OCI-LY3 (cell line): ENCODE measurements around the gene C9orf85.

Experiments
- CTCF ChIP-seq: fragments of 200-600, 300-600 bp; sonication (generic); IDR thresholded peaks from 2 replicates; pipeline ENCODE4 v1.5.1; 2014; ENCODE audit warnings: antibody characterized with exemption, low read length, low read depth
- EZH2phosphoT487 ChIP-seq: fragments of 200-600 bp; shearing (Covaris generic); IDR thresholded peaks from 2 replicates; pipeline ENCODE4 v1.6.1; 2018; ENCODE audit warnings: antibody characterized with exemption, mixed run types, low read depth

- TF ChIP-seq CTCF, result no peak
- TF ChIP-seq EZH2phosphoT487, result no peak
Measured at GRCh38 chr9:71937898-71938297, 26.5 kb downstream of the C9orf85 start.
